Measurements from ENCODE around the gene ISCU.
"Not testable (repeated sequence)": the region's sequence is repeated elsewhere in the genome, so short reads cannot be mapped to it uniquely, and the experiment has no call there.

The ISCU gene

DNA sequence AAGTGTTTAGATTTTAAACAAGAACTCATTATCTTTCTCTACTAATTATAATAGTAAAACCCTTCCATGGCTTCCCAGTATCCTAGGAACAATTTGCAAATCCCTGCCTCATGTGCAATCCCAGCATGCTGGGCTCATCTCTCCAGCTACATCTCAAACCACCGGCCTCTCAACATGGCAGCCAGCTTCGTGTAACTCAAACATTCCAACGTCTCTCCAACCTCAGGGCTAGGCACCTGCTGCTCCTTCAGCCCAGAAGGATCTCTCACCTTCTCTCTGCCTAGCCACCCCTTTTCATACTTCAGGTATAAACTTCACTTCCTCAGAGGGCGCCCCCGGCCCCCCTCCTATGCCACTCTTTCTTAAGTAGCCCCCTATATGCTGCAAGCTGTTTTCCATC lies 8.6 kb upstream of the ISCU start:
- Histone ChIP-seq H3K4me1 (peaks cover 24 to 74% (median 36%) of the 10 kb centered on the region in 10 experiments), H3K4me3 (no peak overlapping the region), H3K9me3 (replicated peaks in 1 of 11) (no peaks in the 10 kb centered on the region), H4K20me1 (peaks cover 94 to 100% (median 99%) of the 10 kb centered on the region in 11 experiments), H3K4me2 (no peak overlapping the region), H3K36me3 (peaks cover 19 to 87% (median 61%) of the 10 kb centered on the region in 11 experiments; a peak in 21 of 22 replicates), H3K27ac (no peak overlapping the region), H3K27me3 (no peaks in the 10 kb centered on the region), H3K9ac (no peak overlapping the region)
- TF ChIP-seq Cebpa-rat (IDR thresholded peaks at IDR 0.05): no peak

DNA sequence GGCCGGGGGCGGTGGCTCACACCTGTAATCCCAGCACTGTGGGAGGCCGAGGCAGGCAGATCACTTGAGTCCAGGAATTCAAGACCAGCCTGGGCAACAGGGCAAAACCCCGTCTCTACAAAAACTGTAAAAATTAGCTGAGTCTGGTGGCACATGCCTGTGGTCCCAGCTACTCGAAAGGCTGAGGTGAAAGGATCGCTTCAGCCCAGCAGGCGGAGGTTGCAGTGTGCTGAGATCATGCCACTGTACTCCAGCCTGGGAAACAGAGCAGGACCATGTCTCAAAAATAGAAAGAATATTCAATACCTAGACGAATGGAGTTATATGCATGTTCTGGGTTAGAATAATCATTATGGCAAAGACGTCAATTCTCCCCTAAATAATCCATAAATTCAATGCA lies 7.0 kb upstream of the ISCU start:
- Histone ChIP-seq H3K36me3 (peaks cover 13 to 81% (median 47%) of the 10 kb centered on the region in 11 experiments; a peak in 21 of 22 replicates), H3K4me1 (peaks cover 39 to 76% (median 49%) of the 10 kb centered on the region in 10 experiments), H4K20me1 (peaks cover 90 to 100% (median 99%) of the 10 kb centered on the region in 11 experiments), H3K9ac (0 out of 22 replicates have a peak overlapping the region, but pooled peaks of 1 of the 11 experiments have one; percentile 26)
- not testable (repeated sequence) for H3K27me3 ChIP-seq; H3K9me3 ChIP-seq (replicated peaks in 1 of 11); H3K4me3 ChIP-seq; H3K27ac ChIP-seq; H3K4me2 ChIP-seq

DNA sequence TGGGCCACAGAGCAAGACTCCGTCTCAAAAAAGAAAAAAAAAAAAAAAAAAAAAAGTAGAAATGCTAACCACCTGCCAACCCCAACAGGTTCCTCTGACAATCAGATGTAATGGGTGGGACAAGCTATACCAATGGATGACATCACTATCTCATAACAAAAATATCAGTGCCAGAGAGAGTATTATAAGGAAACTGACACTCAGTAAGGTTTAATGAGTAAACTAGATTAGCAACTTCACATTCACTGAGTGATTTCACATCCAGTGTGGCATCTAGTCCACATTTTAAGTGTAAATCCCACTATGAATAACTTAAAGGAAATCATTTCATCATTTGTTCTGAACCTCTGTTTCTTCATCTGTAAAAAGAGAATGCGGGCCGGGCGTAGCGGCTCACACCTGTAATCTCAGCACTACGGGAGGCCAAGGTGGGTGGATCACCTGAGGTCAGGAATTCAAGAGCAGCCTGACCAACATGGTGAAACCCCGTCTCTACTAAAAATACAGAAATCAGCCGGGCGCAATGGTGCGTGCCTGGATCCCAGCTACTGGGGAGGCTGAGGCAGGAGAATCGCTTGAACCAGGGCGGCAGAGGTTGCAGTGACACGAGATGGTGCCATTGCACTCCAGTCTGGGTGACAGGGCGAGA lies 3.3 kb upstream of the ISCU start:
- Histone ChIP-seq H3K4me2 (peak overlapping the region; percentile 81 to 99 (median 96)), H3K27ac (peak overlapping the region in 8 of 11 experiments; percentile 89 to 96 (median 94); a peak in 12 of 22 replicates), H3K9ac (peak overlapping the region; percentile 90 to 97 (median 94); a peak in 19 of 22 replicates), H3K9me3 (replicated peaks in 1 of 11) (no peaks in the 10 kb centered on the region), H3K27me3 (no peaks in the 10 kb centered on the region), H3K4me3 (peak overlapping the region; percentile 75 to 97 (median 92); a peak in 19 of 20 replicates), H3K4me1 (peaks cover 39 to 62% (median 52%) of the 10 kb centered on the region in 10 experiments), H3K36me3 (peaks cover 11 to 53% (median 38%) of the 10 kb centered on the region in 11 experiments), H4K20me1 (peaks cover 53 to 71% (median 64%) of the 10 kb centered on the region in 11 experiments; a peak in 21 of 22 replicates)
- TF ChIP-seq Cebpa-rat (IDR thresholded peaks at IDR 0.05): no peak

DNA sequence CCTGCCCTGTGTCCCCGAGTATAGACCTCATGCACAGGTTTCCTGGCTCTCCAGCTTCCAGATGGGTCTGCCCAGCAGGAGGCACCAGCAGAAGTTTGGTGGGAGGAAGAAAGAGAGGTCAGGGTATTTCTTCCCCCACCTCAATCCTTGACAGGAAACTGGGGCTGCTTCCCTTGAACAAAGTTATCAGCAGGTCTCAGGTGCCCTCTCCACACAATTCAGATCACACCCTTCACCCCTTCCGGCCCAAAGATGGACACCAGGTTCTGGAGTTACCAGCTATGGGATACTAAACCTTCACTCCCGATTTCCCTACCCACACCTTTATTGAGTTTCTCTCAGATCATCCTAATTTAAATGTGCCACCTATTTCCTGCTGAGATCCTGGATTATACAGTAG lies 2.6 kb upstream of the ISCU start:
- H3K9ac ChIP-seq: peak overlapping the region; percentile 90 to 97 (median 94)
- H3K4me1 ChIP-seq: peaks cover 45 to 68% (median 59%) of the 10 kb centered on the region in 10 experiments
- H3K9me3 ChIP-seq (replicated peaks in 1 of 11): no peaks in the 10 kb centered on the region
- peaks cover 51 to 65% (median 58%) of the 10 kb centered on the region in 11 experiments; a peak in 21 of 22 replicates for H4K20me1 ChIP-seq
- H3K4me3 ChIP-seq: peak overlapping the region; percentile 75 to 97 (median 92)
- no peaks in the 10 kb centered on the region for H3K27me3 ChIP-seq
- TF ChIP-seq Cebpa-rat (IDR thresholded peaks at IDR 0.05): no peak
- peaks cover 17 to 55% (median 43%) of the 10 kb centered on the region in 11 experiments for H3K36me3 ChIP-seq
- peak overlapping the region in 10 of 11 experiments; percentile 89 to 97 (median 95); a peak in 21 of 22 replicates for H3K27ac ChIP-seq
- peak overlapping the region; percentile 81 to 99 (median 96) for H3K4me2 ChIP-seq

DNA sequence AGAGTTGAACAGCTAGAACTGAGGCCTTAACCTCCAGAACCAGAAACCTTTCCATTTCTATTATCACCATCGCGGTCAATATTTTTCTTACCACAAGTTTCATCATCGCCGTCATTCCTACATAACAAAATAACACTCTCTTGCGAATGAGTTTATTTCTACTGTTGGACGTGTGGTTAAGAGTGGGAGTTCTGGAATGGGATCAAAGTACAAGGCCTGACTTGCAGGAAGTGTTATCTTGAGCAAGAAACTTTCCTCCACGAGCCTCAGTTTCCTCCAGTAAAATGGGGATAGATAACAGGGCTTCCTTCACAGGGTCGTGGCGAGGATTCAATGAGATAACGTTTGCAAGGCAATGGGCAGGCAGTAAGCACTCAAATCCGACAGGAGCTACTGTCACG lies 2.1 kb upstream of the ISCU start:
- peak in 3 of 11 experiments; percentile 10 to 68 (median 45); a peak in 4 of 22 replicates for TF ChIP-seq Cebpa-rat (IDR thresholded peaks at IDR 0.05)
- H3K9me3 ChIP-seq (replicated peaks in 1 of 11): no peaks in the 10 kb centered on the region
- peak overlapping the region; percentile 89 to 97 (median 95) for H3K27ac ChIP-seq
- H3K36me3 ChIP-seq: peaks cover 23 to 56% (median 46%) of the 10 kb centered on the region in 11 experiments
- H3K4me3 ChIP-seq: peak overlapping the region; percentile 75 to 97 (median 92)
- peaks cover 46 to 59% (median 52%) of the 10 kb centered on the region in 11 experiments; a peak in 21 of 22 replicates for H4K20me1 ChIP-seq
- no peaks in the 10 kb centered on the region for H3K27me3 ChIP-seq
- peak overlapping the region; percentile 81 to 99 (median 96) for H3K4me2 ChIP-seq
- H3K4me1 ChIP-seq: peaks cover 51 to 73% (median 62%) of the 10 kb centered on the region in 10 experiments
- peak overlapping the region; percentile 90 to 97 (median 94) for H3K9ac ChIP-seq

DNA sequence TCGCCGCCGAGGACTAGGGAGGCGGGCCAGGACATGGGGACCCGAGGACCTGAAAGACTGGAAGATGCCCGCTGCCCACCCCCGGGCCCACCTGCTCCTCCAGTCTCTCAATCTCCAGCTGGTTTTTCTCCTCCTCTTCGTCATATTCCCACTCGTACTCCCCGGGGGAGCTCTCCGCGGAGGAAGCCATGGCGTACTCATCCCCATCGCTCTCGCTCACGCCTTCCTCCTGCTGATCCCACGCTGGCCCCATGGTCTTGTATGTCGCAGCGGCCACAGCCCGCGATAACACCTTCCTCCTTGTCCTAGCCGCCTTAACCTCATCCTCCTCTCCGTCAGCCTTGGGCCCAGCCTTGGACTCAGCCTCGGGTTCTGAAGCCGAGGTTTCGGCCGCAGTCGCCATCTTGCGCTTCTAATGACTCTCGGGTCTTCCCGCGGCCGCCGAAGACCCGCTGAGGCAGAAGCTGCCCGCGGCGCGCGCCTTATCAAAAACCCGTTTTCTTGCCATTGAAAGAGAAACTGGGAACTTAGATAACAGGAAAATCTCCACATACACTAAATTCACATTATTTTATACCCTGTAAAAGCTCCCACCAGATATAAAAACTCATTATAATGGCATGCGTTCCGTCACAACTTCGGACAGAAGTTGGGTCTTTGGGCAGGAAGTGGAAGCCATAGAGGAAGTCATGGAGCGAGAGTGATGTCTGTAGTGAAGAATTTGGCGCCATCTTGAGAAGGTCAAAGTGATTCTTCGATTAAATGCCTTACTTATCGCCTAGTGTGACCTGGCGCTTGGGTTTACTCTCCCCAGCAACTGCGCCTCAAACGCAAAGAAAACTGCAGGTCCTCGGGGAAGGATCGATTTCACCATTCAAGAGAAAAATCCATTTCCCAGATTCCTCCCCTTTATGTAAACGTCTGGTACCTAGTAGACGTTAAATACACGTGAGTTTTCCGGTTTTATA lies 1.4 kb upstream of the ISCU start, which contains the start of gene SART3:
Gene SART3, minus strand, starts transcription at position 422 of the 968 bp plus-strand sequence. Its CDS starts 19 bp downstream, at position 403.
- Histone ChIP-seq H3K36me3 (peaks cover 29 to 50% (median 46%) of the 10 kb centered on the region in 11 experiments), H3K9me3 (replicated peaks in 1 of 11) (no peaks in the 10 kb centered on the region), H3K27me3 (no peaks in the 10 kb centered on the region), H3K4me2 (peak within 1 kb of the TSS; percentile 93 to 99 (median 96)), H3K27ac (peak within 1 kb of the TSS; percentile 89 to 97 (median 95)), H3K4me1 (peaks cover 58 to 77% (median 69%) of the 10 kb centered on the region in 10 experiments), H3K4me3 (peak within 1 kb of the TSS; percentile 75 to 97 (median 92)), H4K20me1 (peaks cover 39 to 52% (median 45%) of the 10 kb centered on the region in 11 experiments; a peak in 21 of 22 replicates), H3K9ac (peak within 1 kb of the TSS; percentile 90 to 97 (median 94))
- no peak for TF ChIP-seq Cebpa-rat (IDR thresholded peaks at IDR 0.05)

DNA sequence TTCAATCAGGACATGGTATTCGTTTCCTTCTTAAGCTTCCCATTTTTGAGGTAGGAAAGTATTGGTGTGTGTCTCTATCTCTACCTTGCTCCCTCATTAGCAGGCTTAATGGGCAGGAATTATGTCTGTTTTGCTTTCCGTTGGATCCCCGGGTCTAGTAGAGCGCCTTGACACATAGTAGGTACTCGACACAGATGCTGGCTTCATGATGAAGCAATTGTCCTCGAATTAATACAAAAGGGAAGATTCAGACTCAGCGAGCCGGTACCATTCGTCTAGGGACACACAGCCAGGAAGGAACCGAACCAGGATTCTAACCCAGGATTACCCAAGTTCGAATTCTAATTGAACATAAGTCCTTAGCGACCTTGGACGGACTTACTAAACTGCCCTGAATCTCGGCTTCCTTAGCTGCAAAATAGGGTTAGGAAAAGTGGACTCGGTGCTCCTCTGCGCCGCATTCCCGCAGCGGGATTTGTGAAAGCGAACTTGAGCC lies 496 bp upstream of the ISCU start:
- peaks cover 65 to 78% (median 72%) of the 10 kb centered on the region in 10 experiments for H3K4me1 ChIP-seq

More for the DNA sequence above, 496 bp upstream of the ISCU start:
- Histone ChIP-seq H3K9ac (peak overlapping the region; percentile 90 to 97 (median 94)), H3K36me3 (peaks cover 33 to 49% (median 44%) of the 10 kb centered on the region in 11 experiments), H3K4me2 (peak overlapping the region; percentile 80 to 97 (median 94)), H3K27me3 (no peaks in the 10 kb centered on the region), H3K27ac (peak overlapping the region; percentile 89 to 97 (median 95); a peak in 21 of 22 replicates), H3K4me3 (peak overlapping the region; percentile 75 to 97 (median 92)), H3K9me3 (replicated peaks in 1 of 11) (no peaks in the 10 kb centered on the region), H4K20me1 (peaks cover 30 to 49% (median 37%) of the 10 kb centered on the region in 11 experiments; a peak in 21 of 22 replicates)
- TF ChIP-seq Cebpa-rat (IDR thresholded peaks at IDR 0.05): no peak
